T-helper 2 cell treated with Interferon-gamma antibody and Interleukin-4, amounts not matched to agents 5 μg/mL and 100 μg/mL, for 36 hours (primary cell): Measurements from ENCODE around the gene DLG1.

Experiments
- DNase-seq: peaks from one replicate; pipeline ENCODE4 v3.0.0; 2021; ENCODE audit warnings: low spot score
- H3K27ac Mint-ChIP-seq: one replicate; pipeline ENCODE4 v1.8.0; 2021; ENCODE audit warnings: mild to moderate bottlenecking, mixed read lengths
- H3K27me3 Mint-ChIP-seq: one replicate; pipeline ENCODE4 v1.8.0; 2021; ENCODE audit warnings: low read depth, mixed read lengths
- H3K36me3 Mint-ChIP-seq: one replicate; pipeline ENCODE4 v1.8.0; 2021; ENCODE audit warnings: low read depth, mixed read lengths
- H3K4me1 Mint-ChIP-seq: one replicate; pipeline ENCODE4 v1.8.0; 2021; ENCODE audit warnings: low read depth, mixed read lengths
- H3K4me3 Mint-ChIP-seq: one replicate; pipeline ENCODE4 v1.8.0; 2022; ENCODE audit warnings: mild to moderate bottlenecking, moderate library complexity, mixed read lengths
- H3K9me3 Mint-ChIP-seq: one replicate; pipeline ENCODE4 v1.8.0; 2021; ENCODE audit warnings: mixed read lengths

The DLG1 gene

DNA sequence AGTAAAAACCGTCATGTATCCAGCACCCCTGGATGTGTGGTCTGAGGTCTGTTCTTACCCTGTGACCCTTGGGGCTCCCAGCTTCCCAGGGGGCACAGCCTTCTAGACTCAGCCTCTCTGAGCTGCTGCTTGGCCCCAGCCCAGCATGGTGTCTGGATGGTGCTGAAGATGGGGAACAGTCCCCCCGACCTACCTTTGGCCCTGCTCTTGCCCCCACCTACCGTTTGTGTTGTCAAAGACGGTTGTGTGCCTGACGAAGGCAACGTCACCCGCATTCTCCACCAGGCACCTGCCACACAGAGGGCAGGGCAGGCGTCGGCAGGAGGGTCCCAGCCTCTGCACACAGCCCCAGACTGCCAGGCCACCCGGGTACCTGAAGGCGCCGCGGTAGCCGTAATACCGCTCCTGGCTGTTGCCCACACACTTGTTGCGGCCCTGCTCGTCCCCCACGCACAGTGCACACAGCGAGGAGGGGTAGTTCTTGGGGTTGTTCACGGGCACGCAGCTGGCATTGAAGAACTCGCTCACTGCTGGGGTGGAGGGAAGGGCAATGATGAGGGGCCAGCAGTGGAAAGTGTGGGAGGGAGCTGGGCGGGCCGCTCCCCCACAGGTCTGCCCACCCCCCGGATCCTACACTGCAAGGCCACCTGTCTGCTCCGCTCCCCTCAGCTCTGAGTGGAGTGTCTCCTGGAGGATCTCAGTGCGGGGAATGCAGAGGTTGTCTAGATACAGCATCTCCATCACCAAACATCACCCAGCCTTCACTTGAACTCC lies 289.8 kb downstream of the DLG1 start:
- H3K27ac Mint-ChIP-seq = no peak overlapping the region
- no peaks in the 10 kb centered on the region for H3K36me3 Mint-ChIP-seq
- DNase-seq = no peak
- no peak overlapping the region for H3K4me3 Mint-ChIP-seq
- no peaks in the 10 kb centered on the region for H3K27me3 Mint-ChIP-seq
- H3K4me1 Mint-ChIP-seq = peaks cover 6% of the 10 kb centered on the region
- H3K9me3 Mint-ChIP-seq = no peaks in the 10 kb centered on the region

DNA sequence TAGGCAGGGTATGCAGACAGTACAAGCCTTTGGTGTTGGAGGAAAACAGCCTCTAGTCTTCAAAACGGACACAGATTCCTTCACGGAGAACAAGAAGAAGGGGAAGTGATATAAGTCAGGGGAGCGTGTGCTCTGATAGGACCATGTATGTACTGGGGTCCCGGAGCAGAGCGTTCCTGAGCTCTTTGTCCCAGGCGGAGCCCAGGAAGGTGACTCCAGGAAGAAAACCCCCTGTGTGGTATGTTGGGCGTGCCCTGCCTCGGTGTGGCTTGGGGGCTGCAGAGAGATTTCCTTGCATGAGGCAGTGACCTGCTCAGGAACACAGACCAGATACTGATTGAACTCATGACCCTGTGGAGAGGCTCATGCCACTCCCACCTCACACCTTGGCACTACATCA lies 290.5 kb downstream of the DLG1 start:
- no peak overlapping the region for H3K27ac Mint-ChIP-seq
- H3K9me3 Mint-ChIP-seq = no peaks in the 10 kb centered on the region
- DNase-seq = no peak
- H3K4me1 Mint-ChIP-seq = peaks cover 6% of the 10 kb centered on the region
- no peaks in the 10 kb centered on the region for H3K27me3 Mint-ChIP-seq
- H3K36me3 Mint-ChIP-seq = no peaks in the 10 kb centered on the region
- no peak overlapping the region for H3K4me3 Mint-ChIP-seq

- no peaks in the 10 kb centered on the region for H3K36me3 Mint-ChIP-seq
- peaks cover 6% of the 10 kb centered on the region for H3K4me1 Mint-ChIP-seq
- DNase-seq = no peak
- H3K27ac Mint-ChIP-seq = no peak overlapping the region
- no peak overlapping the region for H3K4me3 Mint-ChIP-seq
- H3K27me3 Mint-ChIP-seq = no peaks in the 10 kb centered on the region
- no peaks in the 10 kb centered on the region for H3K9me3 Mint-ChIP-seq
Measured at GRCh38 chr3:197007296-197007940, 291.0 kb downstream of the DLG1 start.

GRCh38 chr3:197006860-197007259 lies 291.6 kb downstream of the DLG1 start:
- Mint-ChIP-seq H3K9me3 (no peaks in the 10 kb centered on the region), H3K4me3 (no peak overlapping the region), H3K36me3 (no peaks in the 10 kb centered on the region), H3K27ac (no peak overlapping the region), H3K4me1 (peaks cover 6% of the 10 kb centered on the region), H3K27me3 (no peaks in the 10 kb centered on the region)
- no peak for DNase-seq

- Mint-ChIP-seq H3K27me3 (peaks cover 2% of the 10 kb centered on the region), H3K9me3 (no peaks in the 10 kb centered on the region), H3K4me3 (no peak overlapping the region), H3K4me1 (peaks cover 8% of the 10 kb centered on the region), H3K27ac (no peak overlapping the region), H3K36me3 (no peaks in the 10 kb centered on the region)
- no peak for DNase-seq
Measured at GRCh38 chr3:197006446-197006845, 292.0 kb downstream of the DLG1 start.

- no peaks in the 10 kb centered on the region for H3K36me3 Mint-ChIP-seq
Measured at GRCh38 chr3:197003461-197004385, 294.7 kb downstream of the DLG1 start.

GRCh38 chr3:197002701-197003454 lies 295.5 kb downstream of the DLG1 start:
- peak; percentile 80 for DNase-seq
- Mint-ChIP-seq H3K4me3 (no peak overlapping the region), H3K9me3 (no peaks in the 10 kb centered on the region), H3K27ac (no peak overlapping the region), H3K4me1 (peaks cover 8% of the 10 kb centered on the region), H3K36me3 (no peaks in the 10 kb centered on the region), H3K27me3 (peaks cover 2% of the 10 kb centered on the region)

More at GRCh38 chr3:197003461-197004385, 294.7 kb downstream of the DLG1 start:
- peak overlapping the region; percentile 90 for H3K27ac Mint-ChIP-seq
- DNase-seq = no peak
- no peaks in the 10 kb centered on the region for H3K9me3 Mint-ChIP-seq
- H3K4me3 Mint-ChIP-seq = peak overlapping the region; percentile 85
- peaks cover 8% of the 10 kb centered on the region for H3K4me1 Mint-ChIP-seq
- peaks cover 2% of the 10 kb centered on the region for H3K27me3 Mint-ChIP-seq

- Mint-ChIP-seq H3K27me3 (peaks cover 2% of the 10 kb centered on the region), H3K36me3 (no peaks in the 10 kb centered on the region), H3K9me3 (no peaks in the 10 kb centered on the region), H3K4me1 (peaks cover 8% of the 10 kb centered on the region), H3K27ac (peak overlapping the region; percentile 81), H3K4me3 (peak overlapping the region; percentile 82)
- DNase-seq = no peak
Measured at GRCh38 chr3:197001972-197002700, 296.3 kb downstream of the DLG1 start.

GRCh38 chr3:197001106-197001971 lies 297.1 kb downstream of the DLG1 start:
- DNase-seq = no peak
- no peaks in the 10 kb centered on the region for H3K9me3 Mint-ChIP-seq
- peaks cover 2% of the 10 kb centered on the region for H3K27me3 Mint-ChIP-seq
- H3K4me1 Mint-ChIP-seq = peaks cover 8% of the 10 kb centered on the region
- no peaks in the 10 kb centered on the region for H3K36me3 Mint-ChIP-seq
- H3K4me3 Mint-ChIP-seq = peak overlapping the region; percentile 82
- peak overlapping the region; percentile 81 for H3K27ac Mint-ChIP-seq

- Mint-ChIP-seq H3K27me3 (peaks cover 2% of the 10 kb centered on the region), H3K27ac (no peak overlapping the region), H3K4me1 (peaks cover 8% of the 10 kb centered on the region), H3K36me3 (no peaks in the 10 kb centered on the region), H3K9me3 (no peaks in the 10 kb centered on the region), H3K4me3 (no peak overlapping the region)
- no peak for DNase-seq
Measured at GRCh38 chr3:197000211-197000610, 298.2 kb downstream of the DLG1 start.

GRCh38 chr3:196998966-196999760 lies 299.2 kb downstream of the DLG1 start:
- peaks cover 2% of the 10 kb centered on the region for H3K27me3 Mint-ChIP-seq
- DNase-seq = no peak
- H3K9me3 Mint-ChIP-seq = no peaks in the 10 kb centered on the region
- no peaks in the 10 kb centered on the region for H3K36me3 Mint-ChIP-seq
- H3K4me3 Mint-ChIP-seq = no peak overlapping the region
- H3K4me1 Mint-ChIP-seq = peaks cover 5% of the 10 kb centered on the region
- H3K27ac Mint-ChIP-seq = no peak overlapping the region

DNA sequence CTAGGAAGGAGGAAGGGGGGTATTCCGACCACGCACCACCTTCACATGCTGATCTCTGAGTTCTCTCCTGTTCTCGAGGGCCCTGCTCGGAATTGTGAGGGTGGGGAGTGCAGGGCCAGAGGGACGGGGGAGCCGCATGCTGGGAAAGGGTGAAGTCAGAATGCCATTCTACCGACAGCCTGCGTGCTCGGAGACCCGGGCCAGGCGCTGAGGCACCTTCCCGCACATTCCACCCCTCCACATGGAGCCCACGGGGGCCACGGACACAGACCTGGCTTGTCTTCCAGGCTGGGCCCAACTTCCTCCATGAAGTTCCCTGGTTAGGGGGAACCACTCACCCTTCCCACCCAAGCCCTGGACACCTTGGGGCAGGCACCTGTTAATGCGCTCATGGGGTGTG lies 301.1 kb downstream of the DLG1 start:
- no peak overlapping the region for H3K4me3 Mint-ChIP-seq
- H3K4me1 Mint-ChIP-seq = peaks cover 2% of the 10 kb centered on the region

More for the DNA sequence above, 301.1 kb downstream of the DLG1 start:
- Mint-ChIP-seq H3K36me3 (no peaks in the 10 kb centered on the region), H3K27ac (no peak overlapping the region), H3K27me3 (peaks cover 2% of the 10 kb centered on the region), H3K9me3 (no peaks in the 10 kb centered on the region)
- no peak for DNase-seq
